Stimulated activated CD8-positive, alpha-beta memory T cell treated with anti-CD3 and anti-CD28 coated beads, Interleukin-2, amount 100 ng/mL, for 1 hour (primary cell): ENCODE measurements around the gene MICALL2.
"Not testable (repeated sequence)": the region's sequence is repeated elsewhere in the genome, so short reads cannot be mapped to it uniquely, and the experiment has no call there.

Source experiments
- DNase-seq, 2 donors: peaks; one replicate each; pipeline ENCODE4 v3.0.0-alpha.2; 2020; ENCODE audit warnings: low read depth in 2 of 2

The MICALL2 gene

DNA sequence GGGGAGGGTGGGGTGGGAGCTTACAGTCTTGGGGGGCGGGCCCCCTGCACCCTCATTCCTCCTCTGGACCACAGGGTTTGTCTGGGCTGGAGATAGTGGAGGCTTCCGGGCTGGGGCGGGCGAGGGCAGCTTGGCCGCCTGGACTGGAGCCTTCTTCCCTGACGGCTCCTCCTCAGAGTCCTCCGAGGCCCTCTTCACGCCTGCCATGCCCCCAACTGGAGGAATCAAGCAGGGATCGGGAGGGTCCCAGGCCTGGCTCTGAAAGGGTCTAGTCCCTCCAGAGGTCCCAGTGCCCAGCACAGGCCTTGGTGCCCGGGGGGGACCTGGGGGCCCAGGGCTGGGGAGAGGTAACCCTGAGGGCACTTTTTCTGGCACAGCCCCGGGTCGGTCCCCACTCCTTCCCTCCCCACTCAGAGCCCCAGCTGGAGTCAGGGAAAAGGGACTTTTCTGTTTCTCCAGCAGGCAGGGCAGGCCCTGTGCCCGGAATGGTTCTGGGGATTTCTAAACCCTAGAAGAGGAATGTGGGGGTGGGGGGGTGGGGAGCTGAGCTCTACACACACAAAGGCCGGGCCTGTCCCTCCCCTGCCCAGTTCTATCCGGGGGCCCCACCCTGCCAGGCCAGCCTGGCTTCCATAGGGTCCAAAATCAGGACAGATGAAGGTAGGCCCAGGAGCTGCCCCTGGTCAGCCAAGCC is 11.6 kb downstream of the MICALL2 start:
- no peak for DNase-seq

DNA sequence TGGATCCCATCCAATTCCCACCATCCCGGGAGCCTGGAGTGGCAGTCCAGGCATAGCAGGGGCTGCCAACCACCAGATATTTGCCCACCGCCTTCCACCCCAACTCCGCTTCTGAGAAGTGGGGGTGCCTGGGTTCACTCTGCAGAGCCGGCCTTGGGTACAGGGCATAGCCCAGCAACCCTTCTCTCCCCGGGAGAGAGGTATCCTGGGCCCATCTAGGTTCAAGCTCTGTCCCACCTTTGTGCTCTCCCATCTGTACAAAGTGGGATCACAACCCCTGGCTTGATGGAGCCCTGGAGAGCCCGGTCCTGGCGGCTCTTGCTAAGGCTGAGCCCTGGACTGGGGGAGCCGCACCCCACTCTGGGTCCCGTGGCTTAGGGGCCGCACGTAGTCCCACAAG is 12.2 kb downstream of the MICALL2 start:
- no peak for DNase-seq

- no peak for DNase-seq
These were observed 12.6 kb downstream of the MICALL2 start for GRCh38 chr7:1446620-1447032.

GRCh38 chr7:1446026-1446425 is 13.2 kb downstream of the MICALL2 start:
- DNase-seq: not testable (repeated sequence)

DNA sequence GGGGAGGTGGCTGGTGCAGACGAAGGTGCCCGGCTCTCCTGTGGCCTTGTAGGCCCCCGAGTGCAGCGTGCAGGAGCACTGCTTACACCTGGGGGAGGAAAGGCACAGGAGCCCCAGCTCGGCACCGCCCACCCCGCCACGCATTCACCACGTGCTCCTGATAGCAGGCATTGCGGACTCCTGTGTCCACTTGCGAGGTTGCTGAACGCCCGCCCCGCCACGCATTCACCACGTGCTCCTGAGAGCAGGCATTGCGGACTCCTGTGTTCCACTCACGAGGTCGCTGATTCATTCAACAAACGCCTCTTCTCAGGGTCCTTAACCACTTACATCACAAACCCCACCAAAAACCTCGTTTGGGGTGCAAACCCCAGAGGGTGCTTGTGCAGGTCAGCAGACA is 13.9 kb downstream of the MICALL2 start:
- DNase-seq: no peak

- no peak for DNase-seq
These were observed 14.3 kb downstream of the MICALL2 start for GRCh38 chr7:1444925-1445322.

DNA sequence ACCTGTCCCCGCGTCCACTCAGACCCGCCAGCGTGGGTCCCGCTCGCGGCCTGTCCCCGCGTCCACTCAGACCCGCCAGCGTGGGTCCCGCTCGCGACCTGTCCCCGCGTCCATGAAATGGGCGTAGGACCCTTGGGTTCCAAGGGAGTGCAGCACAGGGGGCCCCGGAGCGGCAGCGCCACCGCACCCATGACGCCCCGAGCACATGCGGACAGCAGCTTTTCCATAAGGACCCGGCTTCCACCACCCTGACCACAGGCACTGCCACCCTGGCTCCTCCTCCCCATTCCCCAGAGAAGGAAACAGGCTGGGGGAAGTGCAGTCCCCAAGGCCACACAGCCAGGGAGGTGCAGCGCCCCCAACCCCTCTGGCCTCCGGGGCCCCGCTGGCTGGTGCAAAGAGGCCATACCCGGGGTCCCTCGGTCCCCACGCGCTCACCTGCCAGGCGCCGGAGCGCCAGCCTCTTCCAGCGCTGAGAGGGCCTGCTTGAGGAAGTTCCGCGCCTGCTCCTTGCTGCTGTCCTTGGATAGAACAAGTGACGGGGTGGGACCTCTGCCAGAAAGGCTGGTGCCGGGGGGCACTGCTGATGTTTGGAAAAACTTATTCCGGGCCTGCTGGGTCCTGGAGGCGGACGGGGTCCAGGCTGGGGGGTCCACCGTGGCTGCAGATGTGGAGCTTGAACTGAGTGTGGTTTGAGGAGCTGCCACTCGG is 14.9 kb downstream of the MICALL2 start:
- no peak for DNase-seq

DNA sequence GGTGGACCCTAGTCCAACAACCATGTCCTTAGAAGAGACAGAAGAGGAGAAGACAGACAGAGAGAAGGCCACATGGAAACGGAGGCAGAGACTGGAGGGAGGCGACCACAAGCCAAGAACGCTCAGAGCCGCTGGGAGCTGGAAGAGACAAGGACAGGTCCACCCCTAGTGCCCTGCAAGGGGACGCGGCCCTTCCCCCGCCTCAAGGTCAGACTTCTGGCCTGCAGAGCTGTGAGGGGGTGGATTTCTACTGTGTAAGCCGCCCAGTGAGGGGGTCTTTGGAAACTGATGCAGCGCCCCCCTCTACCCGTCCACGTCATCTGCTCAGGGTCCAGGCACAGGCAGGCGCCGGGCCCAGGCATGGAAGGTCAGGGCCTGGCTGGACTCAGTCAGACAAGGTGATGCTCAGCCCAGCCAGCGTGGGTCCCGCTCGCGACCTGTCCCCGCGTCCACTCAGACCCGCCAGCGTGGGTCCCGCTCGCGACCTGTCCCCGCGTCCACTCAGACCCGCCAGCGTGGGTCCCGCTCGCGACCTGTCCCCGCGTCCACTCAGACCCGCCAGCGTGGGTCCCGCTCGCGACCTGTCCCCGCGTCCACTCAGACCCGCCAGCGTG is 15.6 kb downstream of the MICALL2 start:
- not testable (repeated sequence) for DNase-seq

DNA sequence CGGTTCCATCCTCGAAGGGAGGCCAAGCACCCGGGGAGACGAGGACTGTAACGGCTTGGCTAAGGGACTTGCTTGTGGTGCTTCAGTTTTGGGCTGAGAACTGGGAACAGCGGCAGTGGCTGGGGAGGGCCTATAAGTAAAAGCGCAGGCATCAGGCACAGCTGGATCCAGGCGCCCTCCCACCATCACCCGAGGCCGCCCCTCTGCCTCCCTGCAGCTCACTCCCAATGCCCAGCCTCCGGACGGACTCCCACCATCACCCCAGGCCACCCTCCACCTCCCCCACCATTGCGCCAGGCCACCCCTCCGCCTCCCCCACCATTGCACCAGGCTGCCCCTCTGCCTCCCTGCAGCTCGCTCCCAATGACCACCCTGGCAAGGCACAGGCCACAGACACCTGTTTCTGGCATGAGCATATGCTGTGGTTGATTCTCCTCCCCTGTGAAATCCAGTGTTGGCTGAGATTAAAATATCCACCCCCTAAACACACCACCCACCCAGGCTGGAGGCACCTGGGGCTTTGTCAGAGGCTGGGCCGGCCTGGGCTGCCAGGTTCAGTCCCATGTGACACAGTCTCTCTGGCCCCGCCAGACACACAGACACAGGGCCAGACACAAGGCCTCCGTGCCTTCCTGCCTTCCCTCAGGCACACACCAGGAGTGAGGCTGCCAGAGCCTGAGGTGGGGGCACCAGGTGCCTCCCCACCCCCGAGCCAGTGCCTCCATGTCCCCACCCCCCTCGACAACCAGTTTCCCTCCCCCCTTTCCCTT is 16.7 kb downstream of the MICALL2 start:
- DNase-seq: no peak

- DNase-seq: no peak
These were observed 17.5 kb downstream of the MICALL2 start for GRCh38 chr7:1441615-1442354.

- DNase-seq: no peak
These were observed 18.6 kb downstream of the MICALL2 start for GRCh38 chr7:1440620-1441019.

GRCh38 chr7:1439373-1440363 is 19.6 kb downstream of the MICALL2 start:
- DNase-seq: no peak

- DNase-seq: no peak
These were observed 20.4 kb downstream of the MICALL2 start for GRCh38 chr7:1438821-1439220.

DNA sequence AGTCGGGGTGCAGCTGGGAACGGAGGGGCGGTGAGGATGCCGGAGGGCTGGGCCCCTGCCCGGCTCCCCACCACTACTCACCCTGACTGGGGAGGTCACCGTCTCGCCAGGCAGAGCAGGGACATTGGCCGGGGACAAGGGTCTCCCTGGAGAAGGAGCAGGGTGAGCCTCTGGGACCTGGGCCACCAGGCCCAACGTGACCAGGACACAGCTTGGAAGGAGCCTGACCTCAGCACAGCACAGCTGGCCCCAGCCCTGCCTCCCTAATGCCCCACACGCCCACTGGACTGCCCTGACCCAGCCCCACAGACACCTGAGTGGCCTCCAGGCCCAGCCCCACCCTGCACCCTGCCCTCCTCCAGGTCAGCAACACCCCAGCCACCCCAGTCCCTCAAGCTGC is 21.1 kb downstream of the MICALL2 start:
- no peak for DNase-seq

GRCh38 chr7:1437155-1437880 is 22.0 kb downstream of the MICALL2 start:
- no peak for DNase-seq

GRCh38 chr7:1436608-1437007 is 22.7 kb downstream of the MICALL2 start:
- DNase-seq: no peak

DNA sequence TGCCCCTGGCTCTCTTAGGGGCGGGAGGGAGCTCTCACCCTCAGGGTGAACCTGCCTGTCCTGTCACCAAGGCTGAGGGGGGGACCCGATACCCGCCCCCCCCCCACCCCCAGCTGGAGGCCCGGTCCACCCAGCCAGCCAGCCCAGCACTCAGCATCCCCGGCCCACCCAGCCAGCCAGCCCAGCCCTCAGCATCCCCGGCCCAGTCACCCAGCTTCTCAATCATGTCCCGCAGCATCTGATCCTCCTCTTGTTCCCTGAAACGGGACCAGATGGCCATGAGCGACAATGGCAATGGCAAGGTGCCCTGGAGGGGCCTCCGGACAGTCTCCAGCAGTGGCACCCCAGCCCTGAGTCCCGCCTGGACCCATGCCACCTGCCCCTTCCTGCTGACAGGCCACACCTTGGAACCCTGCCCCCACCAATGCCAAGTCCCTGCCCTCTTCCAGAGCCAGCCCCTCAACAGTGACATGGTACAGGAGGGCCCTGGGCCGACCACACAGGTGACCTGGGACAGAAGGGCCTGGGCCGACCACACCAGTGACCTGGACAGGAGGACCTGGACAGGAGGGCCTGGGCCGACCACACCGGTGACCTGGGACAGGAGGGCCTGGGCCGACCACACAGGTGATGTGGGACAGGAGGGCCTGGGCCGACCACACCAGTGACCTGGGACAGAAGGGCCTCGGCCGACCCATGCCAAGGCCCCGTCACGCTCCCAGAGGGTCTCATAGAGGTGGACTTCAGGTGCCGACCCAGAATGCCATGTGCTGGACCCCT is 24.2 kb downstream of the MICALL2 start:
- no peak for DNase-seq

GRCh38 chr7:1434165-1434718 is 25.0 kb downstream of the MICALL2 start:
- no peak for DNase-seq
